HepG2 (cell line): ENCODE data around the gene FMNL1. TPM values are rescaled to one million over a fixed set of nuclear protein-coding genes. Genes with fewer than 3 reads are reported as not detected.

ENCODE experiments used
- CEBPZ ChIP-seq: IDR thresholded peaks from 2 replicates; pipeline ENCODE4 v1.6.1; 2012; ENCODE audit warnings: low read length, improper control_type of control experiment
- MED13 ChIP-seq: sonication (generic); formaldehyde crosslinking; IDR thresholded peaks from 2 replicates; pipeline ENCODE4 v1.5.0; 2020; ENCODE audit warnings: missing genetic modification reagents
- SRY ChIP-seq: sonication (generic); formaldehyde crosslinking; IDR thresholded peaks from 2 replicates; pipeline ENCODE4 v1.8.0; 2022; ENCODE audit warnings: mild to moderate bottlenecking, missing genetic modification reagents
- ZBTB40 ChIP-seq, 2 experiments: fragments of 450-650 bp in 1 of 2; sonication (generic) in 1 of 2; formaldehyde crosslinking in 1 of 2; IDR thresholded peaks; 2 replicates each; pipeline versions ENCODE4 v1.6.1 to v1.8.0; 2016 to 2022; ENCODE audit warnings: antibody characterized with exemption in 1 of 2, mild to moderate bottlenecking in 1 of 2, missing genetic modification reagents in 1 of 2
- polyA plus RNA-seq, 8 experiments: library from polyadenylated mRNA; depleted of rRNA in 3 of 8; stranded (reverse) in 7 of 8; unstranded in 1 of 8; fragments of >200 nt; fragmentation: Illumina TruSeq in 4 of 8; extraction: Trizol in 4 of 8; gene quantifications; 2 replicates each; pipeline versions ENCODE4 v1.2.1 to v1.2.3, GENCODE V29; 2011 to 2016; ENCODE audit warnings: low read depth in 4 of 8, missing spikeins in 1 of 8, mixed read lengths in 1 of 8; ENCODE audit not compliant: insufficient read depth in 1 of 8
- total RNA-seq, 5 experiments: library from RNA; depleted of rRNA; stranded (reverse); fragments of >200 nt; fragmentation: Illumina TruSeq; extraction: Trizol; gene quantifications; 2 replicates each; pipeline ENCODE4 v1.2.3, GENCODE V29; 2016; ENCODE audit warnings: low read depth in 1 of 5

FMNL1 gene
- total and polyA plus RNA-seq, 2 of the 13 experiments (the other 11 are each of a cell fraction or from before 2014, with no cell fraction given): 0.53 to 0.70 TPM

GRCh38 chr17:45264988-45265387 is 43.3 kb downstream of the FMNL1 start (continued):
- no peak for TF ChIP-seq ZBTB40 (IDR thresholded peaks at IDR 0.05)
- no peak for TF ChIP-seq ZBTB40 (CRISPR knock-in tag; IDR thresholded peaks at IDR 0.05)
- no peak for TF ChIP-seq MED13 (CRISPR knock-in tag)
- no peak for TF ChIP-seq CEBPZ
- TF ChIP-seq SRY (CRISPR knock-in tag): no peak
- TF ChIP-seq, all 625 proteins: peak for 0
